ENCODE data around the gene GRM3.

The GRM3 gene

DNA sequence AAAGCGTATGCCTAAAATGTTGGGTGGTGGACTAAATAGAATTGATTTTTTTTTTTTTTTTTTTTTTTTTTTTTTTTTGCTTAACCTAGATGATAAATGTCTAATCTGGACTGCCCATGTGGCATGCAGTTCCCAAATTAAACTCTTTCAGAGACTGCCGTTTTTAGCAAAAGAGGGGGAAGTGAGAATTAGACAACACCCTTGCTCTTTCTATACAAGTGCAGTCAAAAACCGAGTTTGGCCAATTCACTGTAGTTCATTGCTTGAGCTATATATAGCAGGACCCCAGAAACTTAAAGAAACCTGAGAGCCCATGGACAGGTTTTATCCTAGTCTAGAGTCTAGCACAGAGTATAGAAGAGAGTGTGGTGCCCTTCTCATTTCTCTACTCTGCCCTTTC, 141.9 kb downstream of the GRM3 start:
- Histone ChIP-seq H2BK12ac (ENCODE audit: low read length in 2 of 2) (no peak overlapping the region), H3K79me1 (replicated peaks; ENCODE audit: low read length, poor library complexity, severe bottlenecking) (no peaks in the 10 kb centered on the region), H3K23ac (ENCODE audit: low read length in 2 of 2) (no peak overlapping the region), H3K36me3 (ENCODE audit: control insufficient read depth in 1 of 2, insufficient read depth in 2 of 2, low read depth in 1 of 2, low read length in 2 of 2) (no peaks in the 10 kb centered on the region), H3K14ac (ENCODE audit: low read length in 2 of 2) (no peak overlapping the region), H2AK5ac (ENCODE audit: low read length, severe bottlenecking) (no peak overlapping the region), H4K8ac (ENCODE audit: low read length) (no peak overlapping the region), H3K4me3 (ENCODE audit: insufficient read depth in 1 of 2, low read depth in 1 of 2, low read length in 2 of 2) (no peak overlapping the region), H3K9me3 (ENCODE audit: control insufficient read depth, low read length) (no peaks in the 10 kb centered on the region), H3K4me2 (ENCODE audit: low read length, poor library complexity, severe bottlenecking) (no peak overlapping the region), H3K27ac (ENCODE audit: low read length, poor library complexity, severe bottlenecking) (no peak overlapping the region), H3K9ac (ENCODE audit: low read length) (no peak overlapping the region), H2BK15ac (ENCODE audit: low read depth, poor library complexity, severe bottlenecking) (no peak overlapping the region), H3K18ac (ENCODE audit: low read depth in 1 of 2, low read length in 2 of 2) (no peak overlapping the region), H2AFZ (ENCODE audit: low read depth, low read length) (no peak overlapping the region), H3K4me1 (ENCODE audit: control insufficient read depth, insufficient read depth, low read depth, low read length) (no peaks in the 10 kb centered on the region), H3K27me3 (ENCODE audit: control insufficient read depth in 1 of 2, insufficient read depth in 1 of 2, low read length in 2 of 2) (no peaks in the 10 kb centered on the region), H2BK5ac (ENCODE audit: low read depth, low read length, poor library complexity, severe bottlenecking) (no peak overlapping the region), H4K91ac (ENCODE audit: low read length) (no peak overlapping the region), H2BK120ac (ENCODE audit: low read depth, low read length) (no peak overlapping the region), H3K4ac (ENCODE audit: low read depth in 1 of 2, low read length in 2 of 2) (no peak overlapping the region)
- DNase-seq, result no peak
- 80% methylated on average over 1 of the region's 3 CpGs for WGBS

DNA sequence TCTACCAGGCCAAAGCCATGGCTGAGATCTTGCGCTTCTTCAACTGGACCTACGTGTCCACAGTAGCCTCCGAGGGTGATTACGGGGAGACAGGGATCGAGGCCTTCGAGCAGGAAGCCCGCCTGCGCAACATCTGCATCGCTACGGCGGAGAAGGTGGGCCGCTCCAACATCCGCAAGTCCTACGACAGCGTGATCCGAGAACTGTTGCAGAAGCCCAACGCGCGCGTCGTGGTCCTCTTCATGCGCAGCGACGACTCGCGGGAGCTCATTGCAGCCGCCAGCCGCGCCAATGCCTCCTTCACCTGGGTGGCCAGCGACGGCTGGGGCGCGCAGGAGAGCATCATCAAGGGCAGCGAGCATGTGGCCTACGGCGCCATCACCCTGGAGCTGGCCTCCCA, 142.7 kb downstream of the GRM3 start:
- no peak overlapping the region for H4K8ac ChIP-seq (ENCODE audit: low read length)
- H3K4me2 ChIP-seq (ENCODE audit: low read length, poor library complexity, severe bottlenecking), result no peak overlapping the region
- no peaks in the 10 kb centered on the region for H3K36me3 ChIP-seq (ENCODE audit: control insufficient read depth in 1 of 2, insufficient read depth in 2 of 2, low read depth in 1 of 2, low read length in 2 of 2)
- WGBS, result 97% methylated on average over 36 of the region's 36 CpGs
- H3K9ac ChIP-seq (ENCODE audit: low read length), result no peak overlapping the region
- no peaks in the 10 kb centered on the region for H3K27me3 ChIP-seq (ENCODE audit: control insufficient read depth in 1 of 2, insufficient read depth in 1 of 2, low read length in 2 of 2)
- no peaks in the 10 kb centered on the region for H3K79me1 ChIP-seq (replicated peaks; ENCODE audit: low read length, poor library complexity, severe bottlenecking)
- H3K23ac ChIP-seq (ENCODE audit: low read length in 2 of 2), result no peak overlapping the region
- no peak overlapping the region for H2BK120ac ChIP-seq (ENCODE audit: low read depth, low read length)
- H3K4me1 ChIP-seq (ENCODE audit: control insufficient read depth, insufficient read depth, low read depth, low read length), result no peaks in the 10 kb centered on the region
- no peak overlapping the region for H3K14ac ChIP-seq (ENCODE audit: low read length in 2 of 2)
- H2BK12ac ChIP-seq (ENCODE audit: low read length in 2 of 2), result no peak overlapping the region
- H3K27ac ChIP-seq (ENCODE audit: low read length, poor library complexity, severe bottlenecking), result no peak overlapping the region
- no peak overlapping the region for H2BK5ac ChIP-seq (ENCODE audit: low read depth, low read length, poor library complexity, severe bottlenecking)
- H3K18ac ChIP-seq (ENCODE audit: low read depth in 1 of 2, low read length in 2 of 2), result no peak overlapping the region
- no peak overlapping the region for H3K4ac ChIP-seq (ENCODE audit: low read depth in 1 of 2, low read length in 2 of 2)
- H2AFZ ChIP-seq (ENCODE audit: low read depth, low read length), result peak overlapping the region; percentile 36
- no peak overlapping the region for H2BK15ac ChIP-seq (ENCODE audit: low read depth, poor library complexity, severe bottlenecking)
- no peak overlapping the region for H2AK5ac ChIP-seq (ENCODE audit: low read length, severe bottlenecking)
- no peak for DNase-seq
- H4K91ac ChIP-seq (ENCODE audit: low read length), result no peak overlapping the region
- no peak overlapping the region for H3K4me3 ChIP-seq (ENCODE audit: insufficient read depth in 1 of 2, low read depth in 1 of 2, low read length in 2 of 2)
- H3K9me3 ChIP-seq (ENCODE audit: control insufficient read depth, low read length), result no peaks in the 10 kb centered on the region

DNA sequence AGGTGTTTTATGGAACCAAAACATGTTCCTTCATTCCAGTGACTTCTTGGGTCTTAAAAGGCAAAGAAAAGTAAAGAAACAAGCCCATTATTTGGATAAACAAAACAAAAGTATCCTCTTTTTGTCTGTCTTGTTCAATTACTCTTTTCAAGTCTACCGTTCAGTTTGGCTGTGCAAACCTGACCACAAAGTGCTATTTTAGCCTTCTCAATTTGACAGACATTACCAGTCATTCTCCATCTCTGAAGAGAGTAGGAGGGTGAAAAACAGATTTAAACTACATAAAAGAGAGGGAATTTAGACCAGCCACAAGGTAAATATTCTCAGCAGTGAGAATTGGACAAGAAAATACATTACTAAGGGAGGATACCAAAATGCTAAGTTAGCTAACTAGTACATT, 145.2 kb downstream of the GRM3 start:
- H3K23ac ChIP-seq (ENCODE audit: low read length in 2 of 2), result no peak overlapping the region
- H3K9me3 ChIP-seq (ENCODE audit: control insufficient read depth, low read length), result no peaks in the 10 kb centered on the region
- DNase-seq, result no peak
- H4K91ac ChIP-seq (ENCODE audit: low read length), result no peak overlapping the region
- WGBS, result no CpG with 5 or more reads among the region's 1 CpG
- H2BK5ac ChIP-seq (ENCODE audit: low read depth, low read length, poor library complexity, severe bottlenecking), result no peak overlapping the region
- H3K4me1 ChIP-seq (ENCODE audit: control insufficient read depth, insufficient read depth, low read depth, low read length), result no peaks in the 10 kb centered on the region
- no peak overlapping the region for H3K18ac ChIP-seq (ENCODE audit: low read depth in 1 of 2, low read length in 2 of 2)
- no peak overlapping the region for H3K4me2 ChIP-seq (ENCODE audit: low read length, poor library complexity, severe bottlenecking)
- no peaks in the 10 kb centered on the region for H3K36me3 ChIP-seq (ENCODE audit: control insufficient read depth in 1 of 2, insufficient read depth in 2 of 2, low read depth in 1 of 2, low read length in 2 of 2)
- no peak overlapping the region for H4K8ac ChIP-seq (ENCODE audit: low read length)
- no peaks in the 10 kb centered on the region for H3K27me3 ChIP-seq (ENCODE audit: control insufficient read depth in 1 of 2, insufficient read depth in 1 of 2, low read length in 2 of 2)
- H2AK5ac ChIP-seq (ENCODE audit: low read length, severe bottlenecking), result no peak overlapping the region
- H2BK12ac ChIP-seq (ENCODE audit: low read length in 2 of 2), result no peak overlapping the region
- H3K9ac ChIP-seq (ENCODE audit: low read length), result no peak overlapping the region
- H2BK15ac ChIP-seq (ENCODE audit: low read depth, poor library complexity, severe bottlenecking), result no peak overlapping the region
- no peak overlapping the region for H3K4ac ChIP-seq (ENCODE audit: low read depth in 1 of 2, low read length in 2 of 2)
- no peak overlapping the region for H3K27ac ChIP-seq (ENCODE audit: low read length, poor library complexity, severe bottlenecking)
- H3K14ac ChIP-seq (ENCODE audit: low read length in 2 of 2), result no peak overlapping the region
- H3K4me3 ChIP-seq (ENCODE audit: insufficient read depth in 1 of 2, low read depth in 1 of 2, low read length in 2 of 2), result no peak overlapping the region
- no peak overlapping the region for H2BK120ac ChIP-seq (ENCODE audit: low read depth, low read length)
- no peak overlapping the region for H2AFZ ChIP-seq (ENCODE audit: low read depth, low read length)
- no peaks in the 10 kb centered on the region for H3K79me1 ChIP-seq (replicated peaks; ENCODE audit: low read length, poor library complexity, severe bottlenecking)

DNA sequence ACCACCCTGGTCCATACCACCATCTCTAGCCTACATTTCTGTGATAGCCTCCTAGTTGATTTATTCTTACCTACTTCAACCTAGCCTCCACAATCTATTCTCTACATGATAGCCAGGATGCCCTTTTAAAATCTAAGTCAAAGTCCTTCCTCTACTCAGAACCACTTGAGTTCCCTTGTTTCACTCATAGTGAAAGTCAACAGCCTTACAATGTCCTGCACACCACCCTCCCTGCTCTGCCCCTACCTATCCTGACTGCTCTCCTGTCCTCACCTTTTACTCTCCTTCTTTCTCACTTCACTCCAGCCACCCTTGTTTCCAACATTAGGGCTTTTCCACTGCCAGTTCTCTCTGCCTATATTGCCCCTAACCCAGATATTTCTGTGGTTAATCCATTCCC, 146.7 kb downstream of the GRM3 start:
- Histone ChIP-seq H2BK120ac (ENCODE audit: low read depth, low read length) (no peak overlapping the region), H3K4me2 (ENCODE audit: low read length, poor library complexity, severe bottlenecking) (no peak overlapping the region), H3K23ac (ENCODE audit: low read length in 2 of 2) (no peak overlapping the region), H3K36me3 (ENCODE audit: control insufficient read depth in 1 of 2, insufficient read depth in 2 of 2, low read depth in 1 of 2, low read length in 2 of 2) (no peaks in the 10 kb centered on the region), H2AFZ (ENCODE audit: low read depth, low read length) (no peak overlapping the region), H2BK15ac (ENCODE audit: low read depth, poor library complexity, severe bottlenecking) (no peak overlapping the region), H3K4me3 (ENCODE audit: insufficient read depth in 1 of 2, low read depth in 1 of 2, low read length in 2 of 2) (no peak overlapping the region), H2BK5ac (ENCODE audit: low read depth, low read length, poor library complexity, severe bottlenecking) (no peak overlapping the region), H3K27me3 (ENCODE audit: control insufficient read depth in 1 of 2, insufficient read depth in 1 of 2, low read length in 2 of 2) (no peaks in the 10 kb centered on the region), H4K91ac (ENCODE audit: low read length) (no peak overlapping the region), H3K18ac (ENCODE audit: low read depth in 1 of 2, low read length in 2 of 2) (no peak overlapping the region), H3K9ac (ENCODE audit: low read length) (no peak overlapping the region), H3K9me3 (ENCODE audit: control insufficient read depth, low read length) (no peaks in the 10 kb centered on the region), H2AK5ac (ENCODE audit: low read length, severe bottlenecking) (no peak overlapping the region), H3K79me1 (replicated peaks; ENCODE audit: low read length, poor library complexity, severe bottlenecking) (no peaks in the 10 kb centered on the region), H3K27ac (ENCODE audit: low read length, poor library complexity, severe bottlenecking) (no peak overlapping the region), H3K4me1 (ENCODE audit: control insufficient read depth, insufficient read depth, low read depth, low read length) (no peaks in the 10 kb centered on the region), H4K8ac (ENCODE audit: low read length) (no peak overlapping the region), H3K14ac (ENCODE audit: low read length in 2 of 2) (no peak overlapping the region), H3K4ac (ENCODE audit: low read depth in 1 of 2, low read length in 2 of 2) (no peak overlapping the region), H2BK12ac (ENCODE audit: low read length in 2 of 2) (no peak overlapping the region)
- no peak for DNase-seq

Data from mesenchymal stem cell (in vitro differentiated cells and primary cell).